Endothelial cell of umbilical vein (primary cell): Measurements from ENCODE around the gene MDN1. TPM values are rescaled to one million over a fixed set of nuclear protein-coding genes. Genes with fewer than 3 reads are reported as not detected.

ENCODE experiments used
- BruUV-seq: library from RNA; stranded (reverse); fragments of 400-500 nt; replicated peaks from 2 replicates; lab custom pipeline; 2021; lab: Mats Ljungman, UMichigan
- CTCF ChIA-PET: fragments of 300-600, 350-600 bp; sonication (Branson Sonifier 250); formaldehyde crosslinking; loops from one replicate; lab custom pipeline; 2021; ENCODE audit warnings: antibody characterized with exemption, inconsistent platforms; lab: Charles Lee
- POLR2A ChIA-PET: fragments of 300-600, 350-600 bp; sonication (Branson Sonifier 250); formaldehyde crosslinking; loops from one replicate; lab custom pipeline; 2021; ENCODE audit warnings: antibody characterized with exemption, inconsistent platforms; lab: Charles Lee
- DNase-seq: peaks from one replicate; pipeline ENCODE4 v3.0.0-alpha.2; 2011; ENCODE audit warnings: low read depth, low spot score
- FAIRE-seq: peaks from 2 replicates; lab custom pipeline; 2011; peaks lifted over from hg19 to GRCh38; lab: Jason Lieb, UNC
- H2AFZ ChIP-seq: 2 replicates; pipeline ENCODE4 v1.6.0; 2012; ENCODE audit warnings: low read depth, low read length, control low read depth, inconsistent platforms
- H3K27ac ChIP-seq: 2 replicates; pipeline ENCODE4 v1.5.1; 2011; ENCODE audit warnings: low read depth, mild to moderate bottlenecking, control low read depth, low read length, moderate library complexity; ENCODE audit not compliant: insufficient read depth
- H3K27me3 ChIP-seq, 2 experiments: 2 replicates each; pipeline versions ENCODE4 v1.6.0 to v1.6.1; 2011; ENCODE audit warnings: low read length in 2 of 2, mixed read lengths in 1 of 2; ENCODE audit not compliant: control insufficient read depth in 2 of 2, insufficient read depth in 2 of 2
- H3K36me3 ChIP-seq, 2 experiments: 2 replicates in 1 of 2; 3 replicates in 1 of 2; pipeline ENCODE4 v1.5.1; 2011; ENCODE audit warnings: low read length in 2 of 2, mild to moderate bottlenecking in 1 of 2, moderate library complexity in 1 of 2; ENCODE audit not compliant: control insufficient read depth in 2 of 2, insufficient read depth in 2 of 2; ENCODE audit errors: extremely low read depth in 1 of 2
- H3K4me1 ChIP-seq: 3 replicates; pipeline ENCODE4 v1.5.1; 2011; ENCODE audit warnings: mild to moderate bottlenecking, low read length; ENCODE audit not compliant: control insufficient read depth, insufficient read depth; ENCODE audit errors: extremely low read depth
- H3K4me2 ChIP-seq: 2 replicates; pipeline ENCODE4 v1.6.1; 2011; ENCODE audit warnings: low read length, control low read depth, mixed read lengths; ENCODE audit not compliant: insufficient read depth
- H3K4me3 ChIP-seq, 3 experiments: fragments of 200-600 bp in 1 of 3; sonication (generic), shearing (Covaris generic) in 1 of 3; replicated peaks in 1 of 3; 2 replicates each; pipeline ENCODE4 v1.5.1; 2011 to 2016; ENCODE audit warnings: control low read depth in 3 of 3, low read length in 3 of 3, mild to moderate bottlenecking in 2 of 3, inconsistent platforms in 1 of 3, low read depth in 1 of 3, moderate library complexity in 1 of 3; ENCODE audit not compliant: insufficient read depth in 1 of 3
- H3K79me2 ChIP-seq: 2 replicates; pipeline ENCODE4 v1.6.0; 2012; ENCODE audit warnings: low read length, inconsistent platforms; ENCODE audit not compliant: control insufficient read depth, insufficient read depth
- H3K9ac ChIP-seq: replicated peaks from 2 replicates; pipeline ENCODE3; 2011; ENCODE audit warnings: low read length, control low read depth; ENCODE audit not compliant: insufficient read depth; ENCODE audit errors: extremely low read depth
- H3K9me1 ChIP-seq: replicated peaks from 3 replicates; pipeline ENCODE4 v1.6.0; 2011; ENCODE audit warnings: mild to moderate bottlenecking, low read length; ENCODE audit not compliant: control insufficient read depth, insufficient read depth; ENCODE audit errors: extremely low read depth
- H3K9me3 ChIP-seq: replicated peaks from 2 replicates; pipeline ENCODE4 v1.5.1; 2012; ENCODE audit warnings: low read length, inconsistent platforms; ENCODE audit not compliant: control insufficient read depth, insufficient read depth
- H4K20me1 ChIP-seq: replicated peaks from 2 replicates; pipeline ENCODE3; 2011; ENCODE audit warnings: mild to moderate bottlenecking, low read length; ENCODE audit not compliant: control insufficient read depth, insufficient read depth; ENCODE audit errors: extremely low read depth
- CTCF ChIP-seq, 2 donors: IDR thresholded peaks; 1 replicate in 1 of 2; 2 replicates in 1 of 2; pipeline ENCODE4 v1.5.1; 2011; ENCODE audit warnings: low read length in 2 of 2, mild to moderate bottlenecking in 2 of 2, moderate library complexity in 2 of 2, control low read depth in 1 of 2, inconsistent platforms in 1 of 2, low read depth in 1 of 2; ENCODE audit not compliant: insufficient read depth in 1 of 2; ENCODE audit errors: extremely low read depth in 1 of 2
- EZH2 ChIP-seq: IDR thresholded peaks from 2 replicates; pipeline ENCODE4 v1.6.1; 2012; ENCODE audit warnings: borderline replicate concordance, low read depth, mild to moderate bottlenecking, moderate library complexity, low read length, inconsistent platforms; ENCODE audit not compliant: severe bottlenecking
- FOS ChIP-seq: IDR thresholded peaks from 2 replicates; pipeline ENCODE4 v1.6.1; 2011; ENCODE audit warnings: mild to moderate bottlenecking, low read length, moderate library complexity, borderline replicate concordance; ENCODE audit not compliant: insufficient read depth
- GATA2 ChIP-seq: IDR thresholded peaks from 2 replicates; pipeline ENCODE4 v1.7.0; 2011; ENCODE audit warnings: low read depth, mild to moderate bottlenecking, moderate library complexity, mixed read lengths, low read length; ENCODE audit not compliant: insufficient read length, insufficient read depth
- JUN ChIP-seq: IDR thresholded peaks from 2 replicates; pipeline ENCODE4 v1.6.1; 2011; ENCODE audit warnings: borderline replicate concordance, low read depth; ENCODE audit not compliant: insufficient read length, insufficient read depth
- MAX ChIP-seq: IDR thresholded peaks from 2 replicates; pipeline ENCODE4 v1.6.1; 2011; ENCODE audit not compliant: insufficient read depth, insufficient read length
- MYC ChIP-seq: IDR thresholded peaks from one replicate; pipeline ENCODE4 v1.6.1; 2011; ENCODE audit warnings: mild to moderate bottlenecking, low read depth, low read length
- POLR2A ChIP-seq: IDR thresholded peaks from 2 replicates; pipeline ENCODE4 v1.6.1; 2012; ENCODE audit warnings: low read depth, mild to moderate bottlenecking, control low read depth, low read length
- POLR2AphosphoS5 ChIP-seq: IDR thresholded peaks from 2 replicates; pipeline ENCODE4 v1.6.1; 2012; ENCODE audit warnings: low read depth, mild to moderate bottlenecking, control low read depth, low read length, moderate library complexity; ENCODE audit not compliant: insufficient read depth
- dilution Hi-C: fragments of 300-500 bp; cut with MboI; formaldehyde crosslinking; loops from one replicate; pipeline ENCODE4 v1.15.0; 2019; ENCODE audit warnings: low sequenced_read_pairs; ENCODE audit not compliant: extremely low pct_ligation_motif_present
- intact Hi-C: fragments of 100-400 bp; cut with micrococcal nuclease; formaldehyde crosslinking; loops from one replicate; pipeline ENCODE4 v1.10.0; 2022
- polyA plus RNA-seq, 4 experiments: library from polyadenylated mRNA; depleted of rRNA in 3 of 4; stranded (reverse) in 3 of 4; unstranded in 1 of 4; fragments of >200 nt; gene quantifications; 2 replicates each; pipeline versions ENCODE4 v1.2.1 to v1.2.3, GENCODE V29; 2011 to 2012; ENCODE audit warnings: missing spikeins in 1 of 4
- total RNA-seq: library from RNA; stranded (reverse); gene quantifications from 2 replicates; pipeline ENCODE4 v1.2.3, GENCODE V29; 2021

Gene MDN1
- total and polyA plus RNA-seq, 2 donors (not counting 3 experiments of a cell fraction or from before 2014, with no cell fraction given) = 9.2 to 39.6 TPM

- FAIRE-seq (peak; percentile 91), DNase-seq (peak; percentile 68)
- peak overlapping the region; percentile 43 for H3K9ac ChIP-seq
- peak overlapping the region; percentile 90 for H3K4me2 ChIP-seq
- no peaks in the 10 kb centered on the region for H3K36me3 ChIP-seq
- peak overlapping the region; percentile 44 for H3K27ac ChIP-seq
- POLR2A ChIA-PET = interaction anchor here (0.6 to 0.7 kb wide), 2 partner anchors 175 to 689 kb away, joined by 3 to 4 read pairs; no protein-coding TSS in a partner anchor
- no peaks in the 10 kb centered on the region for H3K9me3 ChIP-seq
- TF ChIP-seq POLR2AphosphoS5 (peak; percentile 39), GATA2 (no peak), CTCF (IDR thresholded peaks at IDR 0.05; ENCODE audit: extremely low read depth in 1 of 2, insufficient read depth in 1 of 2, low read depth in 1 of 2, low read length in 2 of 2) (no peak), EZH2 (no peak)
- dilution Hi-C loops (no loop called here), intact Hi-C loops (no loop called here)
- H4K20me1 ChIP-seq = peaks cover 3% of the 10 kb centered on the region
- no peaks in the 10 kb centered on the region for H3K9me1 ChIP-seq
- CTCF ChIA-PET = interaction anchor here (0.7 to 1.5 kb wide), 4 partner anchors 11 to 645 kb away, joined by 3 to 7 read pairs (median 4); partner anchors contain the start of gene CASP8AP2
- no peak overlapping the region for H3K4me3 ChIP-seq
- peaks cover 8% of the 10 kb centered on the region for H3K4me1 ChIP-seq
- H2AFZ ChIP-seq = peak overlapping the region; percentile 71
- H3K27me3 ChIP-seq = no peaks in the 10 kb centered on the region
- peaks cover 56% of the 10 kb centered on the region for H3K79me2 ChIP-seq
- BruUV-seq = no TSS peak
Observed at GRCh38 chr6:89840538-89840937, 20.9 kb upstream of the MDN1 start.

- ChIA-PET POLR2A (no interaction called here), CTCF (no interaction called here)
- FAIRE-seq = no peak
- peaks cover 0 to 7% of the 10 kb centered on the region in 2 experiments for H3K36me3 ChIP-seq
- dilution Hi-C loops = no loop called here
- H4K20me1 ChIP-seq = no peaks in the 10 kb centered on the region
- no peak overlapping the region for H3K27ac ChIP-seq
- H3K4me1 ChIP-seq = peaks cover 8% of the 10 kb centered on the region
- intact Hi-C loops = no loop called here
- no peak for TF ChIP-seq GATA2
- no peak for TF ChIP-seq MAX
- TF ChIP-seq JUN = no peak
- TF ChIP-seq POLR2AphosphoS5 = no peak
- TF ChIP-seq EZH2 = no peak
- TF ChIP-seq FOS = no peak
- no peak for TF ChIP-seq CTCF (IDR thresholded peaks at IDR 0.05; ENCODE audit: extremely low read depth in 1 of 2, insufficient read depth in 1 of 2, low read depth in 1 of 2, low read length in 2 of 2)
- TF ChIP-seq POLR2A = no peak
- no peak for TF ChIP-seq MYC
- DNase-seq = no peak
- no TSS peak for BruUV-seq
- H3K9me3 ChIP-seq = no peaks in the 10 kb centered on the region
- no peak overlapping the region for H3K4me3 ChIP-seq
- H3K79me2 ChIP-seq = peaks cover 32% of the 10 kb centered on the region
- H3K9ac ChIP-seq = no peak overlapping the region
- no peak overlapping the region for H2AFZ ChIP-seq
- H3K9me1 ChIP-seq = no peaks in the 10 kb centered on the region
- H3K4me2 ChIP-seq = no peak overlapping the region
- H3K27me3 ChIP-seq = no peaks in the 10 kb centered on the region
Observed at GRCh38 chr6:89836639-89837222, 17.1 kb upstream of the MDN1 start.
